Measurements from ENCODE around the gene CDX1.

- TF ChIP-seq EZH2 (IDR thresholded peaks at IDR 0.05) (no peak), POLR2AphosphoS5 (IDR thresholded peaks at IDR 0.05; ENCODE audit: borderline replicate concordance, low read depth, low read length) (no peak), FOXP2 (optimal IDR thresholded peaks at IDR 0.05; ENCODE audit: control extremely low read depth, extremely low read length, insufficient read depth) (no peak)
Observed at GRCh38 chr5:150137997-150138396, 28.6 kb upstream of the CDX1 start.

Data from SK-N-MC (cell line).